Liver (tissue), 9 donors: ENCODE measurements around the gene TULP4. TPM values are rescaled to one million over a fixed set of nuclear protein-coding genes. Genes with fewer than 3 reads are reported as not detected.

Experiments used
- DNase-seq: peaks from one replicate; pipeline ENCODE4 v3.0.0-alpha.2; 2017; ENCODE audit warnings: low spot score
- H3K27ac ChIP-seq, 2 donors: one replicate each; pipeline ENCODE4 v1.7.0; 2013; ENCODE audit warnings: inconsistent platforms in 2 of 2, low read length in 2 of 2, control low read depth in 1 of 2, low read depth in 1 of 2, mild to moderate bottlenecking in 1 of 2
- H3K27me3 ChIP-seq, 4 donors: one replicate each; pipeline versions ENCODE4 v1.6.1 to v1.7.0; 2013; ENCODE audit warnings: low read length in 3 of 4, inconsistent platforms in 1 of 4, mild to moderate bottlenecking in 1 of 4, moderate library complexity in 1 of 4; ENCODE audit not compliant: control insufficient read depth in 4 of 4, insufficient read depth in 4 of 4
- H3K36me3 ChIP-seq, 4 donors: one replicate each; pipeline versions ENCODE4 v1.6.1 to v1.7.0; 2013; ENCODE audit warnings: low read length in 3 of 4, mild to moderate bottlenecking in 3 of 4, low read depth in 1 of 4, moderate library complexity in 1 of 4; ENCODE audit not compliant: control insufficient read depth in 4 of 4, insufficient read depth in 3 of 4
- H3K4me1 ChIP-seq, 4 donors: one replicate each; pipeline versions ENCODE4 v1.6.1 to v1.7.0; 2013; ENCODE audit warnings: low read length in 3 of 4, mild to moderate bottlenecking in 3 of 4, moderate library complexity in 1 of 4; ENCODE audit not compliant: control insufficient read depth in 4 of 4, insufficient read depth in 4 of 4
- H3K4me3 ChIP-seq, 3 donors: one replicate each; pipeline versions ENCODE4 v1.6.1 to v1.7.0; 2013; ENCODE audit warnings: low read length in 3 of 3, control low read depth in 1 of 3, low read depth in 1 of 3, mild to moderate bottlenecking in 1 of 3
- H3K9ac ChIP-seq, 2 donors: one replicate each; pipeline ENCODE4 v1.7.0; 2013; ENCODE audit warnings: low read length in 2 of 2, mild to moderate bottlenecking in 2 of 2, moderate library complexity in 2 of 2, control low read depth in 1 of 2, low read depth in 1 of 2
- H3K9me3 ChIP-seq, 4 donors: one replicate each; pipeline versions ENCODE4 v1.6.1 to v1.7.0; 2013; ENCODE audit warnings: low read length in 3 of 4; ENCODE audit not compliant: control insufficient read depth in 4 of 4
- ATF3 ChIP-seq: IDR thresholded peaks from 2 replicates; pipeline ENCODE4 v1.6.1; 2016; ENCODE audit warnings: antibody characterized with exemption
- CTCF ChIP-seq: fragments of 150-350 bp; IDR thresholded peaks from 2 replicates; pipeline ENCODE4 v1.5.1; 2017; ENCODE audit warnings: improper control_type of control experiment, low read depth, low read length; ENCODE audit not compliant: missing input control
- FOXA1 ChIP-seq: IDR thresholded peaks from 2 replicates; pipeline ENCODE4 v1.6.1; 2016; ENCODE audit warnings: antibody characterized with exemption
- FOXA2 ChIP-seq: IDR thresholded peaks from 2 replicates; pipeline ENCODE4 v1.6.1; 2016; ENCODE audit warnings: antibody characterized with exemption
- GABPA ChIP-seq, 2 donors: IDR thresholded peaks in 1 of 2; conservative IDR thresholded peaks in 1 of 2; 2 replicates each; pipeline ENCODE4 v1.6.1; 2016; ENCODE audit warnings: antibody characterized with exemption in 2 of 2, mild to moderate bottlenecking in 1 of 2, moderate library complexity in 1 of 2
- HNF4A ChIP-seq, 2 donors: conservative IDR thresholded peaks; 2 replicates each; pipeline ENCODE4 v1.6.1; 2016; ENCODE audit warnings: antibody characterized with exemption in 2 of 2, mild to moderate bottlenecking in 2 of 2
- HNF4G ChIP-seq: IDR thresholded peaks from 2 replicates; pipeline ENCODE4 v1.6.1; 2016; ENCODE audit warnings: antibody characterized with exemption
- JUND ChIP-seq, 2 donors: IDR thresholded peaks; 2 replicates each; pipeline ENCODE4 v1.6.1; 2016; ENCODE audit warnings: antibody characterized with exemption in 2 of 2
- NR2F2 ChIP-seq: IDR thresholded peaks from 2 replicates; pipeline ENCODE4 v1.6.1; 2016; ENCODE audit warnings: antibody characterized with exemption
- RAD21 ChIP-seq, 2 donors: IDR thresholded peaks; 2 replicates each; pipeline ENCODE4 v1.6.1; 2016; ENCODE audit warnings: antibody characterized with exemption in 2 of 2, mild to moderate bottlenecking in 2 of 2
- RXRA ChIP-seq, 2 donors: IDR thresholded peaks; 2 replicates each; pipeline ENCODE4 v1.6.1; 2017 to 2018; ENCODE audit warnings: antibody characterized with exemption in 2 of 2, mild to moderate bottlenecking in 1 of 2
- SP1 ChIP-seq: IDR thresholded peaks from 2 replicates; pipeline ENCODE4 v1.6.1; 2018; ENCODE audit warnings: antibody characterized with exemption, mild to moderate bottlenecking
- YY1 ChIP-seq: IDR thresholded peaks from 2 replicates; pipeline ENCODE4 v1.6.1; 2016; ENCODE audit warnings: antibody characterized with exemption, mild to moderate bottlenecking
- ZBTB33 ChIP-seq: IDR thresholded peaks from 2 replicates; pipeline ENCODE4 v1.6.1; 2016; ENCODE audit warnings: antibody characterized with exemption
- WGBS: extraction: QIAGEN DNeasy Blood & Tissue Kit; methylation state at CpG from one replicate; pipeline ENCODE4 v1.1.7; 2013; 5-methylcytosine and 5-hydroxymethylcytosine counted together
- polyA plus RNA-seq, 2 donors: library from polyadenylated mRNA; stranded (reverse) in 1 of 2; unstranded in 1 of 2; fragments of 200-250 nt in 1 of 2; fragments of >200 nt in 1 of 2; fragmentation: Nextera tagmentation in 1 of 2; extraction: Ambion mirVana in 1 of 2; gene quantifications; one replicate each; pipeline versions ENCODE4 v1.2.1 to v1.2.3, GENCODE V29; 2013 to 2015
- total RNA-seq, 2 donors: library from RNA; depleted of rRNA; stranded (reverse); fragments of >200 nt; gene quantifications; one replicate each; pipeline ENCODE4 v1.2.3, GENCODE V29; 2014
- donor health status: healthy.
- donor health status: healthy.
- donor health status: healthy.
- donor health status: healthy.
- donor health status: healthy.

The TULP4 gene
- total and polyA plus RNA-seq, 4 donors: 2.2 to 53.3 (median 18.0) TPM

GRCh38 chr6:158437571-158437970 is 125.3 kb downstream of the TULP4 start (continued):
- TF ChIP-seq ZBTB33: no peak
- no peak for TF ChIP-seq SP1
- no peak for TF ChIP-seq JUND (IDR thresholded peaks at IDR 0.05)
- no peak for TF ChIP-seq CTCF
- TF ChIP-seq HNF4A (conservative IDR thresholded peaks at IDR 0.05): no peak
- no peak for TF ChIP-seq GABPA (IDR thresholded peaks at IDR 0.05 in 1 of 2, conservative IDR thresholded peaks at IDR 0.05 in 1 of 2)

- 93% methylated on average over 7 of the region's 7 CpGs for WGBS
- no peaks in the 10 kb centered on the region for H3K4me1 ChIP-seq
- no peak overlapping the region for H3K4me3 ChIP-seq
- H3K9ac ChIP-seq: no peak overlapping the region
- no peaks in the 10 kb centered on the region for H3K27me3 ChIP-seq
- H3K36me3 ChIP-seq: peaks cover 0 to 3% (median 1%) of the 10 kb centered on the region in 4 donors
- no peak for TF ChIP-seq FOXA1
- no peak for TF ChIP-seq ATF3
- TF ChIP-seq ZBTB33: no peak
- TF ChIP-seq NR2F2: no peak
- TF ChIP-seq RXRA (IDR thresholded peaks at IDR 0.05): no peak
- no peak for DNase-seq
- no peaks in the 10 kb centered on the region for H3K9me3 ChIP-seq
- no peak overlapping the region for H3K27ac ChIP-seq
Measured at GRCh38 chr6:158438226-158438625, 126.0 kb downstream of the TULP4 start.

- no peak overlapping the region for H3K4me3 ChIP-seq
- DNase-seq: no peak
- peaks cover 0 to 3% (median 1%) of the 10 kb centered on the region in 4 donors for H3K36me3 ChIP-seq
- no peak for TF ChIP-seq RAD21 (IDR thresholded peaks at IDR 0.05)
- no peak for TF ChIP-seq NR2F2
- TF ChIP-seq FOXA1: no peak
- TF ChIP-seq FOXA2: no peak
- TF ChIP-seq HNF4G: no peak
- TF ChIP-seq YY1: no peak
- H3K4me1 ChIP-seq: no peaks in the 10 kb centered on the region
- no peak overlapping the region for H3K9ac ChIP-seq
- H3K27me3 ChIP-seq: no peaks in the 10 kb centered on the region
- H3K9me3 ChIP-seq: no peaks in the 10 kb centered on the region
- H3K27ac ChIP-seq: no peak overlapping the region
Measured at GRCh38 chr6:158439255-158439654, 127.0 kb downstream of the TULP4 start.
